GM21367 (cell line): ENCODE data around the gene MEPCE.

ENCODE experiments used
- ATAC-seq: cut with Tn5 transposase; IDR thresholded peaks from one replicate; pipeline ENCODE4 v1.9.1; 2021; ENCODE audit not compliant: unreplicated experiment

MEPCE gene

GRCh38 chr7:100456562-100456961 is 26.9 kb downstream of the MEPCE start:
- no peak for ATAC-seq

GRCh38 chr7:100457033-100457432 is 27.4 kb downstream of the MEPCE start:
- no peak for ATAC-seq

DNA sequence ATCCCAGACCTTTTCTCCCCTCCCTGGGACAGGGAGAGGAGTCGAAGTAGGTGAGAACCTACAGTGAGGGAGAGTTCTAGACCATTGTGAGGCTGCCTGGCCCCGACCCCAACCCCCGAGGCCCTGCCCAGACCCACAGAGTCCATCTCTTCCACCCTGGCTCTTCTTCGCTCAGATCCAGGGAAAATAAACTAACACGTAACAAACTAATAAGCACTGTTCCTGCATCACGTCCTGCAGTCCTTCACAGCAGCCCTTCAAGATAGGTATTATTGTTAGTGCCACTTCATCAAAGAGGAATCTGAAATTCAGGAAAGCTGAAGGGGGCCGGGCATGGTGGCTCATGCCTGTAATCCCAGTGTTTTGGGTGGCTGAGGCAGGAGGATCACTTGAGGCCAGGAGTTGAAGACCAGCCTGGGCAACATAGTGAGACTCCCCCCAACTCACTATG is 34.6 kb downstream of the MEPCE start, which contains the start of gene SPACDR:
Gene SPACDR (minus strand): TSS at position 51 of the 451 bp plus-strand sequence. CDS start 235 bp downstream, outside the sequence.
- ATAC-seq = no peak

GRCh38 chr7:100464791-100465190 is 35.2 kb downstream of the MEPCE start:
- ATAC-seq = no peak

- ATAC-seq = no peak
These were observed 35.7 kb downstream of the MEPCE start for GRCh38 chr7:100465299-100465698.

DNA sequence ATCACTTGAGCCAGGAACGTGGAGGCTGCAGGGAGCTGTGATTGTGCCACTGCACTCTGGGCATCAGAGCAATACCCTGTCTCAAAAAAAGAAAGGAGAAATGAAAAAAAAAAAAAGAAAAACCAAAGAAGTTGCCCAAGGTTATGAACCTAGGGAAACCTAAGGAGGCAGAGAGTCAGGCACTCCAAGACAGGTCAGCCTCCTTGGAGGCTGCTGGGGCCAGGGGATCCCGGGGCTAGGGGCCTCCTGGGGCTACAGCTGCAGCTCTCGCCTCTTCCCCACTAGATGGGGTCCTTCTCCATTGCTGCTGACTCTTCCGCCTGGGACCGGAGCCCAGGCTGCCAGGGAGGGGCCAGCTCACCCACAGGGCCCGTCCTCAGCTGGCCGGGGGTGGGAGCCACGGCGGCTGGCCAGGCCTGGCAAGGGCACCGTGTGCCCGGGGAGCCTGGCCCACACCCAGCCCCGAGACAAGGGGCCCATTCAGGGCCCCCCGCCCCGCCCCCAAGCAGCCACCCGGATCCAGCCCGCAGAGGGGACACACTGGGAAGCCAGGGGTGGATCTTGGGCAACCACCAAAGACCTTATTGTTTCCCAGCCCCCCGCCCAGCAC is 36.2 kb downstream of the MEPCE start:
- ATAC-seq = no peak

- no peak for ATAC-seq
These were observed 37.3 kb downstream of the MEPCE start for GRCh38 chr7:100466653-100467605.

DNA sequence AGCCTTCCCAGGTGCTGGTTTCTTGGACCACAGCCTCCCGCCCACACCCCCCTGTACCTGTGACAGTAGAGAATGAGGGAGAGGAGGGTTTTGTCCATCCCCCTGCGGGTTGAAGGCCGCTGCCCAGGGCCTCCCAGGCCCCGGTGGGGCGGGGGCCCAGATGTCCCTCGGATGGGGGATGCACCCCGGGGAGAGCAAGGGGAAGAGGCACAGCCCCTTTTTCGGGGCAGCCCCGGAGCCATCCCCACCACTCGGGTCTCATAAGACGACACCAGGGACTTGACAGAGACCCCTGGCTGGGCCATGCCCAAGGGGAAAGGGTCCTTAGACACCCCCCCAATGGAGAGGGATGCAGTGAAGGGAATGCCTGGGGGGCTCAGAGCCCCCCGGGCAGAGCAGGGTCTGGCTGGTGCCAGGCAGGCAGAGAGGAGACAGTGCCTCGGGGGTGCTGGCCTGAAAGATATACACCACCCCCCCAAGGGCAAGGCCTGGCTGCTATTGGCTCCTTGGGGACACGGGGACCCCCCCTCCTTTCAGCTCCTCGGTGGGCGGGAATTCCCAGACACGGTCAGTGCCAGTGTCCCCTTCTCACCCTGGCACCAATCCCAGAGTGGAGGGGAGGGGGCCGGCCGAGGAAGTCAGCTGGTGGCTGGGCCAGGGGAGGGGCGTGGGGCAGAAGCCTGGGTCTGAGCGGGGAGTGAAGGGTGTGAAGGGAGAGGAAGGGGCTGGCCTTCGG is 38.2 kb downstream of the MEPCE start:
- no peak for ATAC-seq

DNA sequence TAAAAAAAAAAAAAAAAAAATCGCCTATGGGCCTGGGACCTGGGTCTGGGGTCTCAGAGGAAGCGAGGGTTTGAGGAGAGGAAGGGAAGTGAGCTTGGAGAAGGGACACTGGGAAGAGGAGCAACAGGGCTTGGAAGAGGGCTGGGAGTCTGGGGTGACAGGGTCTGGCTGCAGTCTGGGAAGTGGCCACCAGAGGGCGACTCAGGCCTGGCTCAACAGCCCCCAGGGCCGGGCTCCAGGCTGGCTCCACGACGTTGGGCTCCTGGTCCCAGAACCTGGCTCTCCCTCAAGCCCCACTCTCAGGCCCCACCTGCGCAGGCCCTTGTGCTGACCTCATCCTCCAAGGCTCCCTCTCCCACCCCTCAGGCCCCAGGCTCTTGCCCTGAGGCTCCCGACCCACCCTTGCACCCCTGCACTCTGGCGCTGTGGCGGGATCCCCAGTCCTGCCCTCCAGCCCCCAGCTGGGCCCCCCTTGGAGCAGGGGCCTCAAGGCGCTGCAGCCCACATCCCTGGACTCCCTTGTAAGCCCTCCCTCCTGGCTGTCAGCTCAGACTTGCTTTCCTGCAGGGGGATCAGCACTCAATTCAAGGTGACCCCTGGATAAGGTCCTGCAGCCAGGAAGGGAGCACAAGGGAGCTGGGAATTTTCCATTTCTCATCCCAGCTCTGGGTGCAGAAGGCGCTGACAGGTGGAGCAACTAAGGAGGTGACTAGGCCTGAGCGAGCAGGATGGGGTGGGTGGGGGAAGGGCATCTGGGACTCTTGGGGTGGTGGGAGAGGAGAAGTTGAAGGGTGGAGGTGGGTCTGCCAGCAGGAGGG is 39.8 kb downstream of the MEPCE start:
- ATAC-seq = no peak

DNA sequence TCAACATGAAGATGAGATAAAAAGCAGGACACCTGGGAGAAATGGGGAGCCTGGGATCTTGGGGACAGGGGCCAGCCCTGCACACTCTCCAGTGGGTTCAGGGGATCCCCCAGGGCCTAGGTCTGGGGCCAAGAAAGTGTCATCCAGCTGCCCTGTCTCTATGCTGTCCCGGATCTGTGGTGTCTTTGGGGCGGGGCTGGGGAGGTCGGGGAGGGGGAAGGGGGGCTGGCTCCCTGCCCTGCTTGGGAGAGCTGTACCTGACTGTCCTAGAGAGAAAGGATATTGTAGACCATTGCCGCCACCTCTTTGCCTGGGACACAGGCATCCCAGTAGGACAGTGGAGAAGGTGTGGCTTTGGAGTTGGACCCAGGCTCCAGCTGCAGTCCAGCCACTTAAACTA is 41.4 kb downstream of the MEPCE start:
- ATAC-seq = no peak

DNA sequence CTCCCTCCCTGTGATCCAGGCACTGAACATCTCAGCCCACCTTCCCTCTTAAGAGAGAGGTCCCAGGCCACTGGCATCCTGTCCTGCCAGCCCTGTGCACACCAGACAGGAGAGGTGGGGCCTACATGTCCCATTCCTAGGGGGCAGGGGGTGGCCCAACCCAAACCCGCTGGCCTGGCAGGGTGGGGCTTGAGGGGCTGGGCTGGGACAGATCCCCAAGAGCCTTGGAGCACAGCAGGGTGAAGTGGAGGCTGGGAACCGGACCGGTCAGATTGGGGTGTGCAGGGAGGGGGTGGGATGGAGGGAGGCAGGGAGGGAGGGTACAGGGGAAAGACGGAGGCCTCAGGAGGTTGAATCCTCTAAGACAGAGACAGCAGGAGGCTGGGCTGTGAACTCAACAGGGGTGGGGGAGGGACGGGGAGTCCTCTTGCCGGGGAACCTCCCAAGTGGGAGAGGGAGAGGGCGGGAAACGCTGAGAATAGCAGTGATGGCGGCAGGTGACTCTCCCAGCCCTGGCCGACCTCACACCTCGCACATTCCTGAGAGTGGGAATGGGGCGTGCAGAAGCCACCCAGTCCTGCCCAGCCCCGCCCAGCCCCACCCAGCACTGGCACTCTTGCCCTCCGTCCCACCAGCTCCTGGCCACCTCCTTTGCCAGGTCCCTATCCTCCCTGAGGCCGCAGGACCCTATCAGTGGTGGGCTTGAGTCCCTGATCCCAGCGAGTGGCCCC is 42.7 kb downstream of the MEPCE start:
- ATAC-seq = no peak

DNA sequence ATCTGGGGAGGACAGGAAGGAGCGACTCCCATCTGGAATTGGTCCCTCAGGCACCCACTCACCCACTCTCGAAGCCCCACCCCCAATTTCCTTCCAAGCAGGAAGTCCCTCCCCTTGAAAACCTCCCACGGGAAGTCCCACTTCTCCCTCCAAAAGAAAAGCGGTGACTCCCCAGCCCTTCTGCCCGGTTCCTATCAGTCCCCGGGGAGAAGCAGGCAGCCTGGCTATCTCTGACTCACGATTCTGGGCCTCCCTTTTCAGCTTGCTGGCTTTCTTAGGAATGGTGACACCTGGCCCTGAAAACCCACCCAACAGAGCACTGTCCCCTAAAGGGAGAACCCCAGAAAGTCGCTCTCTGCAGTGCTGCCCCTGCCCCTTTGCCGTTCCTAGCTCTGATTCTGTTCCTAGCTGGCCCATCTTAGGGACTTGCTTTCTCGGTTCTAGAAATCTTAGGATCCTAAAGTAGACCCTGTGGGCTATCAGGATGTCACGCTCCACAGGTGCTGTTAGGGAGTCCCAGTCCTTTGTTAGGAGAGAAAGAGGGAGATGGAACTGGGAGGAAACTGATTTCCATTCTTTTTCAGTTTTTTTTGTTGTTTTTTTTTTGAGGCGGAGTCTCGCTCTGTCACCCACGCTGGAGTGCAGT is 43.3 kb downstream of the MEPCE start:
- no peak for ATAC-seq

DNA sequence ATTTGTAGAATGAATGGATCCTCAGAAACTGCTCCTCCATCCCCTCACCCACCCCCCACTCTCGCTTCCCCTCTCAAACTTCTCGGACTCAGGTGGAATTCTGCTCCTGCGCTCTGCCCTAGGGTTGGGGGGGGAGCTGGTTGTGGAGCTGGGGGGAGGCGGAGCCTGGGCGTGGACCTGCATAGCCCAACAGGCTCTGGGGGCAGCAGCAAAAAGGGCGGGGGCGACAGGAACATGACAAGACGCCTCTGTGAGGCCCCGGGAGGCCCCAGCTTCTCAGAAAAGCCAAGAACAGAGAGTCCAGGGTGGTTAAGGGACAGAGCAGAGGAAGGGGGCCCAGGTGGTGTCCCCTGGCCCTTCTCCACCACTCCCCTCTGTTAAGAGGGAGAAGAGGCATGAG is 45.9 kb downstream of the MEPCE start:
- ATAC-seq = no peak

DNA sequence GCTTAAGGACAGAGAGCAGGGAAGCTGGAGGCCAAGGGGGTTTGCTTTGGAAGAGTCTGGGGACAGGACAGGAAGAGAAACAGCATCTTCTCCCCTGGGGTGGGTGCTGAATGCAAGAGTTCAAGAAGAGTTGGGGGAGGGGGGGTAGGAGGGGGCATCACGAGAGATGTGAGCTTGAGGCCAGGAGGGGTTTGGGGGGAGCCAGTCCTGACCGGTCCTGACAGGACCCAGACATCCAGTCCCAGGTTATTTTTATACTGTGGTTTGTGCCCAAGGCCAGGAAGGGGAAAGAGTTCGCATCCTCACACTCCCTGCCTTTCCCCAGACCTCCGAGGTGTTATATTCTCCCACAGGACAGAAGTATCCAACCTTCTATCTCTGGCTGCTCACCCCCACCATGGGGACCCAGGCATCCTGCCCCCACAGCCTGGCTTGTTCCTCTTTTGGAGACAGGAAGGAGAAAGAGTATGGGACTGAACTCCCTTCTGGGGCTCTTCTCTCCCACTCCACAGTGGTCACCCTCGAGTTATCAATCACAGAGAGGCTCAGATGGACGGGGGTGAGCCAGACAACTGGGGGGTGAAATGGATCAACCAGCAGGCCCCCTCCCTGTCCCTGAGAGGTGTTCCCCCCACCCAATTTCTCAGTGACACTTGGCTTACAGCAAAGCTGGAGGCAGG is 46.6 kb downstream of the MEPCE start:
- no peak for ATAC-seq

- no peak for ATAC-seq
These were observed 47.6 kb downstream of the MEPCE start for GRCh38 chr7:100476903-100477870.

GRCh38 chr7:100477871-100478267 is 48.2 kb downstream of the MEPCE start:
- ATAC-seq = no peak

- ATAC-seq = peak; percentile 35
These were observed 49.5 kb downstream of the MEPCE start, which contains the start of gene TSC22D4 for GRCh38 chr7:100478958-100479660. Gene TSC22D4, minus strand, starts transcription at chr7:100479214. Its CDS starts 1,176 bp downstream, at chr7:100478038.
